GM19468 (cell line): ENCODE data around the gene ITPKB.
"Not testable (repeated sequence)": the region's sequence is repeated elsewhere in the genome, so short reads cannot be mapped to it uniquely, and the experiment has no call there.

Experiments
- ATAC-seq: cut with Tn5 transposase; IDR thresholded peaks from one replicate; pipeline ENCODE4 v1.9.1; 2021; ENCODE audit warnings: mild to moderate bottlenecking, moderate library complexity, moderate number of reproducible peaks; ENCODE audit not compliant: unreplicated experiment; ENCODE audit errors: extremely low read depth

ITPKB gene

DNA sequence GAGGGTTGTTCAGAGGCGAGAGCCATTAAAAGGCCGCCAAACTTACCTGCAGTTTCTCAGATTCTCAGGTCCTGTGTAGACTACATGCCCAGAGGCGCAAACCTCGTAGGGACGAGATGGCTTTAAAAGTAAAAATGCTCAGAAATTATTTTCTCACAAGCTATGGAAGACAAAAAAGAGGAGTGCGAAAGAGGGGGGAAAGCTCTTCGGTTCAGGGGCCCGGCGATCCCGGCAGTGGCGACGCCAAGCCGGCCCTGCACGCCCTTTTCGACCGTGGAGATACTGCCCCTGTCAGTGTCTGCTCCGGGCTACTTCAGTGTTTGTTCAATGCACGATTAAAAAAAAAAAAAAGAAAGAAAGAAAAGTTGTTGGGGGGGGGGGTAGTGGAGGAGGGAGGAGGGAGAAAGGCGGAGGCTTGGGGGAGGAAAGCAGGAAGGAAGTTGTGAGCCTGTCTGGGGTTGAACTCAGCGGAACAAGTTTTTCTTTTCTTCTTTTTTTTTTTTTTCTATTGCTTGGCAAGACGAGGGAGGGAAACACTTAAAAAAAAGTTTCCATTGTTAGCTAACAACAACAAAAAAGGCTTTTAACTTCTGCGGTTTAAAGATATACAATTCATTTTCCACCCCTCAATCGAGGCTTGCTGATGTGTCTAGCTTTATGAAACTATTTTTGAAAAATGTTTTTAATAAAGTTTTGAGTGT is at the start of gene ITPKB:
Gene ITPKB, minus strand, starts transcription at position 288 of the 701 bp plus-strand sequence. CDS start 1,824 bp downstream, outside the sequence.
- ATAC-seq = no peak

DNA sequence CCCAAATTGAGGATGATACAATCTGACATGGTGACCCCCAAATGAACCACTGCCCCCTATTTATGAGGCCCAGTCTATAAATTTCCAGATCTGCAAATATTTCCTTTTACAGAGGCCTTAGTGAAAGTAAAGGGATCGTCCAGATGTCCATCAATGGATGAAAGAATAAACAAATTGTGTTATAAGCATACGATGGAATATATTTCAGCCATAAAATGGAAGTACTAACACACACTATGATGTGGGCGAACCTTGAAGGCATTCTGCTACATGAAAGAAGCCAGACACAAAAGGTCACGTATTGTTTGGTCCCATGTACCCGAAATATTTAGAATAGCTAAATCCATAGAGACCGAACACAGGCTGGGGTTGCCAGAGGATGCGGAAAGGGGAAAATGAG is 48.6 kb upstream of the ITPKB start:
- no peak for ATAC-seq

DNA sequence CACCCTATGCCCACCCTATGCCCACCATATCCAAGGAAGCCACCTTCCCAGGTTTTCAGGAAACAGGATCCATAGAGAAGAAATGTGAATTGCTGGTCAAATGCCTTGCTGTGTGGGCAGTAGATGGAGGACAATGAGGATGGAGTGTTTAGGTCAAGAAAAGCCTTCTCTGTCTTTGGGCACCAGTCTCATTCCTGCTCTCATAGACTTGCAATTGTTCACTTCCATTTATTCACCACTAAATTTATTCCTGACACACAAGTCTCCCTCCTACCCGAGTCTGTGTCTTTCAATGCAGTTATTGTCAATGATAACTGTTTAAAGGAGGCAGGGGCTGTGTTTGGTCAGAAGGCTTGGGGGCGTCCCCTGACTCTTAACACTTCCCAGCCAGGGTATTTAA is 48.0 kb upstream of the ITPKB start:
- no peak for ATAC-seq

DNA sequence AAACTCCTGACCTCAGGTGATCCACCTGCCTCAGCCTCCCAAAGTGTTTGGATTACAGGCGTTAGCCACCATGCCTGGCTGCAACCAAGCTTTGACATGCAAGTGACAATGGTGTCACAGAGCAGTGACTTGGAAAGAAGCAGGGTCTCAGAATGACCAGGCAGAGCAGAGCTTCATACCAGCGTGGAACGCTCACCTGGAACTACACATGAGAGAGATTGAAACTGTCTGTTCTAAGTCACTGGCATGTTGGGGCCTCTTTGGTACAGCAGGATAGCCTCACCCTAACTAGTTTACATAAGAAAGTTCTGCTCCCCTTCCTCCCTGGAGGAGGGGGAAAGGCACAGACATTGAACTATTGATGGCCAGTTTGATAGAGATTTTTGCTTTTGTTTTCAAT is 47.5 kb upstream of the ITPKB start:
- peak; percentile 40 for ATAC-seq

DNA sequence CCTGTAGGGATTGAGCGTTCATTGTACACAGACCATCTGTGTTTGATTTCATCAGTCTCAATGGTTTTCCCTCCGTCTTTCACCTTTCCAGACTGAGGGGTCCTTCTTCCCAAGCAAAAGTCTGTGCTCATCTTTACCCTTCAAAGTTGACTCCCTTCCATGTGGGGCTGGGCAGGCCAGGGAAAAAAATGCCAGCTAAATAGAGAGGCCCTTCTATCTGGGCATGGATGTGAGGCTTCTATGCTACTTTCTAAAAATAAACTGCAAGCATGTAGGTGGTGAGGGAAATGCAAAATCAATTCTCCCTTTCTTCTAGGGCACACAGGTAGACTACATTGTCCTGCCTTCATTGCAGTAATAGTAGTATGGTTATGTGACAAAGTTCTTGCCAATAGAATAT is 46.7 kb upstream of the ITPKB start:
- ATAC-seq = no peak

DNA sequence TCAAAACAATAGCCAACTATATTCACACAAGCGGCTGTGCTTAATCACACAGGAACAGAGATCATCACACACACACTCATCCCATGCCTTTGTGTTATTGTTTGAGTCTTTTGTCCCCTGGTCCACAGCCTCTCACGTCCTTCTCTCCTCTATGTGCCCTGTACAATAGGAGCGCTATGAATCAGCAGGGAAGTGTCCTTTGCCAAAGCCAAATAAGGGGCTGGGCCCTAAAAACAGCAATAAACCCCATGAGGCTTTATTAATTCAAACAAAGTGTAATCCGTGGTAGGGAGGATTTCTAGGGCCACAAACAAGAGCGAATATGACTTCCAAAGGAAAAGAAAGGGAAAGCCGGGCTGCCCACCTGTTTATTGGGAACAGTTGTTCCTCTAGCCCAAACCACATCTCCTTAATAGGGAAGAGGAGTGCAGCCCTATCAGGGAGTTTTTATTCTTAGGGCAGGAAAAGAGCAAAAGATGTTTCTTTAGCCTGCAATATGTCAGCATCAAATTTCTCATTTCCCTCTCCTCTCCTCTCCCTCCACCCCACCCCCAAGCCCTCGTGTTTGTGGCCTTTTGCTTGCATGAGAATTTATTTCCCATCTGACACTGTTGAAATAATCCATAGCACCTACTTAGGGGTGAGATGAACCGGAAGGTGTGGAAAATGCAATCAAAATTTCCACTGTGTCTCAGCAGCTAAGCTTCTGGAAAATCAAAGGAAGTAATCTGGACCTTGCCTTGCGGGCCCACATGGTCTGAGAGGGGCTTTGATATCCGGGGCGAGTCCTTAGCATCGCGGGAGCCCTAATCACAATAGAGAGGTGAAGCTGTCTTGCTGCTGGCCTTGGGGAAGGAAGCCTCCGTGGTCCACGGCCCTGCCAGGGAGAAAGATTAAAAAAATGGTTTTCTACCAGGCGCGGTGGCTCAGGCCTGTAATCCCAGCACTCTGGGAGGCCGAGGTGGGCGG is 45.3 kb upstream of the ITPKB start:
- no peak for ATAC-seq

DNA sequence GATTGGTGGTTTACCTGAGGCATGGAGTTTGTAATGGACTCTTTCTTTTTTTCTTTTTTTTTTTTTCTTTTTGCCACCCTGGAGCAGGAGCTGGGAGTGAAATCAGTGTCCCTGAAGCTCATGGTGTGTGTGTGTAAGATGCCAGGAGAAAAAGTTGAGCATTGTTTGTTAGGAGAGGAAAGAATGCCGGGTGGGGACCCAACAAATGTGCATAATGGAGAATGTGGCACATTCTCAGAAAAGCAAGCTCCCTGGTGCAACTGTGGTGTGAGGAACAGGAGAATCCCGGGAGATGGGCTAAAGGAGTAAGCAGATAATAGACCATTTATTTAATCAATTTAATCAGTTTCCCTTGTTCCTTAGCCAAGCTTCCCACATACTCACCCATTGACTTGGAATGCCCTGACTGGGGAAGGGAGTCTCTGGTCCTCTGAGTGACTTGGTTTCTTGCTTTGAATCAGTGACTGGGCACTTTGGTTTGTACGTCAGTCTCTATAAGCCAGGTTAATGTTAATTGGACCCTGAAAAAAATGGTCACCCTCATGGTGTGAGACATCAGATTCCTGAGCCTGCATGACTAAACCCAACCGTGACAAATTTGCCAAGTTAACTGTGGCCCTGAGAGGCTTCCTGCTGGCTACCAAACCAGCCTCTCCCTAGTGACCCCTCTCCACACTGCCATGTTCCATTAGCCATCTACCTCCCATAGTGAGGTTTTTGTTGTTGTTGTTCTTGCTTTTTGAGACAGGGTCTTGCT is 43.9 kb upstream of the ITPKB start:
- no peak for ATAC-seq

DNA sequence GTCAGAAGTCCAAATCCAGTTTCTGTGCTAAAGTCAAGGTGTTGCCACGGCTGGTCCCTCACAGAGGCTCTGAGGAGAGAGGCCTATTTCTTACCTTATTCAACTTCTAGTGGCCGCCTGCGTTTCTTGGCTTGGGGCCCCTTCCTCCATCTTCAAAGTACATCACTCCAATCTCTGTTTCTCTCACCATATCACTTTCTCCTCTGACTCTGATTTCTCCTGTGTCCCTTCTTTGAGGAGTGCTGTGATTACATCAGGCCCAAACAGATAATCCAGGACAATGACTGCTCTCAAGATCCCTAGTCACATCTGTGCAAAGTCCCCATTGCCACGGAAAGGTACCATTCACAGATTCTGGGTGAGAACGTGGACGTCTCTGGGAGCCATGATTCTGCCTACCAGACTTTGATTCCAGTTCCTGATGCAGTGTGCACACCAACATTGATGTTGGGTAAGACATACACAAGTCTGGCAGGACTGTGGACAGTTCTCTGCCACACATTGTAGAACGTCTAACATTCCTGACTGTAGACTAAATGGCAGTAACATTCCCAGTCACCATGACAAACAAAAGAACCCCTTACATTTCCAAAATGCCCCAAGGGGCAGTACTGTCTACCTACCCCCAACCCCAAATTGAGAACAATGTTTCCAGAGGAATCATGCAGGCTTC is 43.0 kb upstream of the ITPKB start:
- ATAC-seq = no peak

DNA sequence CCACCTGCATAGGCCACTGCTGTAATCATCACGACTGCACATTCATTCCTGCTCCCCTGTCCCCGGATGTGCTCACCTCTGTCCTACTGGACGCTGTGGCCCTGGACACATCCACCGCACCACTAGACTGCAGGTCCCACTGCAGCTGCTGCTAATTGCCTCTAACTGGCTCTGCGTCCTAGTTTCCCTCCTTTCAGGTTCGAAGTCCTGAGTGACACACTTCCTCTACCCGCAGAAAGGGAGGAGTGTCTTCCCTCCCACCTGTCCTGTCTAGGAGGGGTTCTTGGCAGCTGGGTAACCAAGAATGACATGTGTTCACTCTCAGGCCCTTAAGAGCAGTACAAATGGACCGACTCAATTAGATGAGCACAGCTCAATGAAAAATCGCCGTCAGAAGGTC is 40.5 kb upstream of the ITPKB start:
- no peak for ATAC-seq

DNA sequence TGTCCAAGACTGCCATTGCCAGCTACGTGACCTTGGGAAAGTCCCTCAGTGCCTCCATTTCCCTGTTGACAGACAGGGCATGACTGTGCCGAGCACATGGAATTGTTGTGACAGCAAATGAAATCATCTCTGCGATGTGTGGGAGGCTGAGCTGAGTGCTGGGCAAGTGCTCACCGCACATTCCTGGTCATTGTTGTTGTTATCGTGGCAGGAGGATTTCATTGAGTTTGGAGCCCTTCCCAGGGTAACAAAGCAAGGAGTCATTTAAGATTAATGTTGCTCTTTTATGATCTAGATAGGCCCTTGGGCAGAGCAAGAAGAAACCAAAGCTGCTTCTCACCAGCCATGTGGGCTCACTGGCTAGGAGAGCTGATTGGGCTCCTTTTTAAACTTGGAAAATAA is 39.6 kb upstream of the ITPKB start:
- ATAC-seq = no peak

DNA sequence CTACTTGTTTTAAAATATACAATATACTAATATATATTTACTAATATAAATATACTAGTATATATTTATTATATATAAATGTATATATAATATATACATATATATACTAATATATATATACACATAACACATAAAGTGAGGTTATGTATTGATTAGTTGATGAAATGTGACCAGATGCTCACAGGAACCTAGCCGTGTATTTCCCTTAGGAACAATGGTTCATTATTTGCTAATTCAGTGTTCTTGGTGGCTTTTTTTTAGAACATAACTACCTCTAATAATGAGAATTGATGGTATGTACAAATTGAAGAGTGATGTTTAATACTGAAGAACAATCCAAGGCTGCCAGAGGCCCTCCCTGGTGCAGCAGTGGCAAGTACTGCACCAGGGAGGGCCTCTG is 37.9 kb upstream of the ITPKB start:
- ATAC-seq = no peak

DNA sequence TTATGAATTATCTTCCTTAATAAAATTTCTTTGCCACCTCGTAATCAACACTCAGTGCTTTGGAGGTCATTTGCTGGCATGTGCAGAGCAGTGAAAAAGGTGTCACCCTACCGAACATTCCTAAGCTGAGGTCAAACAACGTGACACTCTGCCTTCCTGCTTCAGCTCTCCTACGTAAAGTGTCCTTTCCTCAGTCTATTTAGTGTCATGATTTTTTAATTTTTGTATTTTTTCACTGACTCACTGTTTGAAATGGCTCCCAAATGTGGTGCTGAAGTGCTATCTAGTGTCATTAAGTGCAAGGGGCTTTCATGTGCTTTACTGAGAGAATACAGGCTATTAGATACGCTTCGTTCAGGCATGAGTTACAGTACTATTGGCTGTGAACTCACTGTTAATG is 37.0 kb upstream of the ITPKB start:
- no peak for ATAC-seq

DNA sequence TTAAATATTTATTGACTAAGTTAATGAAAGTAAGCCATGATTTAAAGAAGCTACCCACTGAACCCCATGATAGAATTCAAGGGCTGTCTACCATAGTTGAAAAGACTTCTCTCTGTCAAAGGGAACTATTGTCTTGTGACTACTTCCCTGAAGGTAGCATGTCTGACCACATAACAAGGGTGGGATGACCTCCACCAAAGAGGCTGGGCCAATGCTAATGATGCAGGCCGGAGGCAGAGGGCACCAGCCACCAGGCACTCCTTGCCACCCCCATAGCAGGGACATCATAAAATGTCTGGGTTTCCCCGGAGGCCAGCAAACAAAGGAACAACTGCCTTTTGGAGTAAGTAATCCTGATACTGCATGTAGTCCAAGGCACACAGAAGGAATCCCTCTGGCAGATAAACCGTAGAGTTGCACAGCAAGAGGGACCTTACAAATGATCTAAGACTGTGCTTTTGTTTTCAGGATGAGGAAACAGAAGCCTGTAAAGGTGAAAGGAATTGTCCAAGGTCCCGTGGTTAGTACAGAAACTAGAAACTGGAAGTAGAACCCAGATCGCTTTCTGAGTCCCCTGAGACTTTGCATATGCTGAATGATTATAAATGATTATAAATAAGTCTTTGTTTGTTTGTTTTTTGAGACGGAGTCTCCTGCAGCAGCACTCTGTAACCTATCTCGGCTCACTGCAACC is 33.5 kb upstream of the ITPKB start:
- ATAC-seq = peak; percentile 87

DNA sequence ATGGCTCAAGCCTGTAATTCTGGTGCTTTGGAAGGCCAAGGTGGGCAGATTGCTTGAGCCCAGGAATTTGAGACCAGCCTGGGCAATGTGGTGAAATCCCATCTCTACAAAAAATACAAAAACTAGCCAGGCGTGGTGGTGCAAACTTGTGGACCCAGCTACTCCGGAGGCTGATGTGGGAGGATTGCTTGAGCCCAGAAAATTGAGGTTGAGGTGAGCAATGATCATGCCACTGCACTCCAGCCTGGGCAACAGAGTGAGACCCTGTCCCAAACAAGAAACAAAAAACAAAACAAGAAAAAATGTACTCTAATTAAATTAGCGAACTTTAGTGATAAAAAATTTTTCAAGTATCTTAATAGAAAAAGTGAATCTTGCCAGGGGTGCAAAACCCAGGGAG is 28.1 kb upstream of the ITPKB start:
- ATAC-seq = not testable (repeated sequence)

DNA sequence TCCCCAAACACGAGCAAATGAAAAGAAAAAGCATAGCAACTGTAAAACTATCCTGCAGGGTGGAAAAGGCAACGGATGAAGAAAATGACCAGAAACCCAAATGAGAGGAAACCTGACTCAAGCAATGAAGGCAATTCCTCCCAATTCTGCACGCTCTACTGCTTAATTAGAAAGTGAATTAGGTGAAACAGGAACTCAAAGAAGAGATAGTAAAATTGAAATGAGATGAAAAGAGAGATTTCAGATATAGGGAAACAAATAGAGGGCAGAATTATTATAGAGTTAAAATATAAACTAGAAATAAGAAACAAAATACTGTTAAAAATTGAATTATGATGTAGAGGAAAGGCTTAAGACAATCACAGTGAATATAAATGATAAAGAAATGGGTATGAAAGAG is 27.5 kb upstream of the ITPKB start:
- ATAC-seq = no peak

DNA sequence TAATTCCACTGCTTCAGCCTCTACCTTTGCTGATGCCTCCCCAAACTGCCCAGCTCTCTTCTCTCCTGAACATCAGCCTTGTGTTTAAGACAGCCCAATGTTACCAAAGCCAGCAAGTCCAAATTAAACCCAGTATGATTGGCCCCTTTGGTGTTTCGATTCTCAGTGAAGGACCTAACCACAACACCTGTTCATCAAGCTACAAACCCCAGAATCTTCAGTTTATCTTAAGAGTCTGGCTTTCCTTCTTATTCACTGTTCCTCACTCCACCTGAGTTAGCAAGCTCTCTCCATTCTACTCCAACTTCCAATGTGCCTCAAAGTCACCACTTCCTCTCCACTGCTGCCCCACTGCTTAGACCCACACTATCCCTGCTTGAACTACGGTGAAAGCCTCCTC is 25.5 kb upstream of the ITPKB start:
- peak; percentile 77 for ATAC-seq

DNA sequence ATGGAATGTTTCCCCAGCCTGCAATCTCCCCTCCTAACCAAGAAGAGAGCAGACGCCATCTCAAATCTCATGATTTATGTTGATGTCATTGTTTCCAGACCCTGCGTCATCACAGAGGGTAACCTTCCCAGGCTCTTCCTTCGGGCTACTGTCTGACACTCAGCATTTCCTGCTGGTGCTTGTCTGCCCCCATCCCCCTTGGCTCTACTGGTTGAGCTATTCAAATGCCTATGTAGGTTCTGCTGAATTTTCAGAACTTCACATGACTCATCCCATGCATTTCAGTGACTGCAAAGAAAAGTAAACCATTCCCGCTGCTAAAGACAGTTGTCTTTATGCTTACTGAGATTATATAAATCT is 24.8 kb upstream of the ITPKB start:
- ATAC-seq = no peak

DNA sequence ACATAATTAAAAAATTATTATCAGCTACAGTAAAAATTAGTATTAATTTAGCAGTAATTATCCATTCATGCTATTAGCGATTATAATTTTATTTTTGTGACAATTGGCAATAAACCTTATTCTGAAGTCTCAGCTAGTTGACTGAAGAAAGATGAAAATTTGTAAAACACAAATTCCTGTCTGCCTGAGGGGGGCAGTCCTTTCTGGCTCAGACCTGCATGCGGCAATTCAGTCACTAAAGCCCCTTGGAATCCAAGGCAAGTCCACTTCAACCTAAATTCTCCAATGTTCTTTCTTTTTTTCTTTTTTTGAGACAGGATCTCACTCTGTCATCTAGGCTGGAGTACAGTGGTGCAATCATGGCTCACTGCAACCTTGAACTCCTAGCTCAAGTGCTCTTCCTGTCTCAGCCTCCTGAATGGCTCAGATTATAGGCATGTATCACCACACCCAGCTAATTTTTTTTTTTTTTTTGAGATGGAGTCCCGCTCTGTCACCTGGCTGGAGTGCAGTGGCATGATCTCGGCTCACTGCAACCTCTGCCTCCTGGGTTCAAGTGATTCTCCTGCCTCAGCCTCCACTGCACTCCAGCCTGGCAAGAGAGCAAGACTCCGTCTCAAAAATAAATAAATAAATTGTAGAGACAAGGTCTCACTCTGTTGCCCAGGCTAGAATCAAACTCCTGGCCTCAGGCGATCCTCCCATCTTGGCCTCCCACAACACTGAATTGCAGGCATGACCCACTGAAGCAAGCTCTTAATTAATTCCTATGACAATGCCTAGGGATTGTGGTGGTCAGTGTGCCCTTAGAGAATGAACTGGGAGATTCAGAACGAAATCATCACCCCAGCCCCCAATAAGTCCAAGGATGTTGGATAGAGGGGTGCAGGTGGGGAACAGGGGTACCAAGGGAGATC is 24.2 kb upstream of the ITPKB start:
- no peak for ATAC-seq

DNA sequence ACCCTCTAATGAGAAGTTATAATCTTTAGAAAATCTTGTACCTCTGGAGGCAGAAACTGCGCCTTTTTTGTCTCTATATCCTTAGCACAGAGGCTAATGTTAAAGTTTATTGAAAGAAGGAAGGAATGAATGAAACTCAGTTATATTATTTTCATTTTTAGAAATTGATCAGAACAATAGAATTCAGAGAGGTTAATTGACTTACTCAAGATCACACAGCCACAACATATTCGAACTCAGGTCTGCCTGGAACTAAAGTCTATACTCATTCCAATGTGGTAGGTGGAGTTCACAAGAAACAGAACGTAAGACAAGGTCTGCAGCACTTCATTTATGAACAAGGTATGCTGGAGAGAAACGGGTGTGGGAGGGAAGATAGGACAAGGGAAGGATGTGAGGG is 23.0 kb upstream of the ITPKB start:
- ATAC-seq = no peak
